Activated naive CD8-positive, alpha-beta T cell treated with anti-CD3 and anti-CD28 coated beads, Interleukin-2, amount 50 U/mL, for 16 hours (primary cell): Measurements from ENCODE around the gene SHLD3.
A peak's percentile ranks its signal among the peaks of the same experiment; 100 is the strongest.
"Not testable (repeated sequence)": the region's sequence is repeated elsewhere in the genome, so short reads cannot be mapped to it uniquely, and the experiment has no call there.

Experiments used
- DNase-seq: peaks from one replicate; pipeline ENCODE4 v3.0.0-alpha.2; 2020; ENCODE audit warnings: low read depth, low spot score

Gene SHLD3, protein sequence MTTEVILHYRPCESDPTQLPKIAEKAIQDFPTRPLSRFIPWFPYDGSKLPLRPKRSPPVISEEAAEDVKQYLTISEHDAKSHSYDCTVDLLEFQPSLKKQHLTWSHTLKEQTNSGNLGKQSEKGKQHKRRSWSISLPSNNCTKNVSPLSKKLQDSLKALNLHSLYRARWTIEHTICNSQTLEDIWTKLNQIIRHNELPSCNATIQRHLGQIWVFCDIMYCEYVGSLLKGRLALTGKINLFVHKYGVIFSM

DNA sequence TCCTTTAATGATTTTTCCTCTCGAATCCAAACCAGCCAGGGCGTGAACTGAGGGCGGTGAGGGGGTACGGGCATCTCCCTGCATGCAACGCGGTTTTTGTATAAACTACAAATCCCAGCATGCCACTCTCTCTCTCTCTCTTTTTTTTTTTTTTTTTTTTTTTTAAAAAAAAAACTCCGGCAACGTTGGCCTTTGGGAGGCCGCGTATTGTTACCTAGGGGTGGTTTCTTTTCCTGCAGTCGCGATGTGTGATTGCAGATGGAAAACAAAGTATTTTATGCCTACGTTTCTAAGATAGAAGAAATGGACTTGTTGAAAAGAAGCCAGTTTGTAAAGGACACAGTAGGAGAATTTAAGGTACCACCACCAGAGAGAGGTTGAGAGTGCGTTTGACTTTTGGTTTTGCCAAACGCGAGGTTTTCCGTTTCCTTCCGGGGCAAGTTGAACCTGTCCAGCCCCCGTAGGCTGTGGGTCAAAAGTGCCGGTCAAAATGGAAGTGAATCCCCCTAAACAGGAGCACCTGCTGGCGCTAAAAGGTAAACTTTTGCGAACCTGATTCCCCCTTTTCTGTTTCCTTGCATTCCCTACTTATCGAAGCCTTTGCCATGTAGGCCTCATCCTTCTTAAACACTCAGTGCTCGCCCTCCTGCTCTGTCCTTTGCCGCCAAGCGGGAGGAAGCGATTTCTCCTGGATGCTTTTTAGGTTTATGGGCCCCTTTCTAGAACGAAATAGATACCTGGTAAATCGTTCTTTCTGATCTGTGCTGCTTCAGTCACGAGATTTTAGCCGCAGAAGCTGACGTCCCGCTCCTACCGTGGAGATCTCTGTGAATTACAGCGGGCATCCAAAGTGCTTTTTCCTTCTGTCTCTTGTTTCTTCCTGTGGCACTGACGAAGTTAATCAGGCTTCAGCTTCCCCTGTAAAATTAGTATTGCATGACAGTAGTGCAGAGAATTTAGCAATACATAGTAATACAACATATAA, at the start of gene SHLD3, which contains the start of gene TRAPPC13:
SHLD3 (plus strand) TSS at position 457 of the 985 bp plus-strand sequence. CDS start 4,561 bp downstream, outside the sequence.
TRAPPC13 (plus strand) TSS at position 457 of the 985 bp plus-strand sequence; CDS start at position 491, 34 bp downstream.
- peak; percentile 48 for DNase-seq

DNA sequence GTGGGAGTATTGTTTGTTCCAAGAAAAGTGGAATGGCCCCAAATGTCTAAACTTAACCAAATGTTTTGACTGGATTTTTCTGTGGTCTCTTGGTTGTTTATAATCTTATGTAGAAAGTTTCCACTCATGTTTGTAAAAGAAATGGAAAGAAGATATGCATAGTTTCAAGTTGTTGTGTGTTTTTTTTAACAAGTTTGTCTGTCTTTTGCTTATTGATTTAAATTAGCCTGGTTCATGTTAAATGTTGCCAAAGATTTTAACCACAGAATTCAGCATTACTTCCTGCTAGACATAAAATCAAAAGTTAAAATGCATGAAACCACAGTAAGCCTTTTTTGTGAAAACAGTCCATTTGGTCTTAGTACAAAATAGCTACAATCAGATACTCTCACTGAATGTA, 47.7 kb upstream of the SHLD3 start:
- no peak for DNase-seq

- DNase-seq: no peak
Measured at GRCh38 chr5:65588694-65589093, 36.1 kb upstream of the SHLD3 start.

GRCh38 chr5:65601761-65602160, 23.1 kb upstream of the SHLD3 start:
- DNase-seq: not testable (repeated sequence)

DNA sequence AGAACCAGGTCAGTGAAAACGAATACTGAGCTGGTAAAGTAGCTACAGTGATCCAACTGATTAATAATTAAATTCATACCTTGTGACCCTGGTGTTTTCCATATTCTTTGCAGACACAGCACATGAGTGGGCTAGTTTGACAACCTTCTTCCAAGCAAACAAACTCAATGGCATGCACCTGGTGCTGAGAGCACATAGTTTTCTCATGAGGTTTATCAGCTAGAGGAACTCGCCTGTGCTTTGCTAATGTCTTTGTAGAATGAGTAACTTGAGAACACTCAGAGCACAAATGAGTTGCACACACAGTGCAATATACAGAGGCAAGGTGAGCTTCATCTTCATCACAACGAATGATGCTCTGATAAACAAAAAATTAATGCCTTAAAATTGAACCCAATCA, 13.3 kb upstream of the SHLD3 start:
- no peak for DNase-seq

GRCh38 chr5:65612298-65612907, 12.4 kb upstream of the SHLD3 start:
- no peak for DNase-seq

DNA sequence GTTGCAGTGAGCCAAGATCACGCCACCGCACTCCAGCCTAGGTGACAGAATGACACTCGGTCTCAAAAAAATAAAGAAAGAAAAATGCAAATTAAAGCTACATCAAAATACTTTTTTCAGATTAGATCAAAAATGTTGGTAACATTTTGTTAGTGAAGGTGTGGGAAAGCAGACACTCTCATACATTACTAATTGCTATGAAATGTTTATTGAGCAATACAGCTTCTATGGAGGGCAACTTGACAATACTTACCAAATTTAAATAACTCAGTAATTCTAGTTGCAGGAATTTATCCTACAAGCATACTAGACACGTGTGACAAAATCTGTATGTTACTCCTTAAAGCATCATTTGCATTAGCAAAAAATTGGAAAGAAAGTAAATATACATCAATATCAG, 4.8 kb upstream of the SHLD3 start:
- no peak for DNase-seq

GRCh38 chr5:65621961-65622360, 2.9 kb upstream of the SHLD3 start:
- DNase-seq: not testable (repeated sequence)

DNA sequence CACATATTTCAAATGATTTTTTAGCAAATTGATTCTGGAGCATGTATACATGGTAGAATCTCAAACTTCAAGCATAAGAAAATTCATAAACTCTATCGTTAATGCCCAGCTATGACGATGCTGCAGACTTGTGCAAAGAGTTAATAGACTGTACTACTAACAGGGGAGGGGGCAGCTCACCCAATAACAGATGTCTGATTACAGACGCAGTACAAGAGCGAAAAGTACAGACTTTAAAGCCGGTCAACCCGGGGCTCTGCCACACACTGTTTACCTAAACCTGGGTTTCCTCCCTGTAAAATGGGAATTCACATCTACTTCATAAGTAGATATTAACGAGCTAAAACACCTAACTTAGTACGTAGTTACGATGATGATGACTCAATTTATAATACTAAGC, 1.3 kb upstream of the SHLD3 start:
- no peak for DNase-seq

DNA sequence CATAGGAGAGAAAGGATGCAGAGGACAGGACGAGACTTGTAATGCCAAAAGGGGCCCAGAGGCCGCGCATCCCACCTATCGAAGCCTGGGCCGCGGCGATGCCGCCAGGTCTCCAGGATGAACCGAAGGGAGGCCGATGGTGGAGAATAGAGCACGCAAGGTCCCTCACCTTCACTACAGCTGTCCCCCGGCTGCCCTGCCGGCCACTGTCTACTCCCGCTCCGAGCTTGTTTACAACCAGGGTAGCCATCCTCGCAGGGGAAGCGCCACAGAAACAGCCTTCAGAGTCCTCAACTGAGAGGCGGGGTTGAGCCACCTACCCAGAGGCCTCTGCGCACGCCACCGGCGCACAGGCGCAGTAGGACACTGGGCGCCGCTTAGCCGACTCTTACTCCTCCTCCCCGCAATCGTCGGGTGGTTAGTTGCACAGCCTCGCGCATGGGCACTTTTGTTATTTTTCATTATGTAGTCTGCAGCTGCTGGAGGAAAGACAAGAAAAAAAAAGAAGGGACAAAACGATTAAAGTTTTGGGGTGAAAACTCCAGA, 729 bp upstream of the SHLD3 start, which contains the start of gene TRIM23:
TRIM23 (minus strand) TSS at position 309 of the 546 bp plus-strand sequence; CDS start at position 250, 59 bp downstream.
- DNase-seq: peak; percentile 77

- DNase-seq: no peak
Measured at GRCh38 chr5:65625743-65626142, 916 bp downstream of the SHLD3 start.

- DNase-seq: no peak
Measured at GRCh38 chr5:65630981-65631380, 6.2 kb downstream of the SHLD3 start.

- DNase-seq: no peak
Measured at GRCh38 chr5:65640240-65640639, 15.4 kb downstream of the SHLD3 start.

GRCh38 chr5:65646938-65647337, 22.1 kb downstream of the SHLD3 start:
- no peak for DNase-seq

- no peak for DNase-seq
Measured at GRCh38 chr5:65647941-65648340, 23.1 kb downstream of the SHLD3 start.

GRCh38 chr5:65651144-65651543, 26.3 kb downstream of the SHLD3 start:
- no peak for DNase-seq

DNA sequence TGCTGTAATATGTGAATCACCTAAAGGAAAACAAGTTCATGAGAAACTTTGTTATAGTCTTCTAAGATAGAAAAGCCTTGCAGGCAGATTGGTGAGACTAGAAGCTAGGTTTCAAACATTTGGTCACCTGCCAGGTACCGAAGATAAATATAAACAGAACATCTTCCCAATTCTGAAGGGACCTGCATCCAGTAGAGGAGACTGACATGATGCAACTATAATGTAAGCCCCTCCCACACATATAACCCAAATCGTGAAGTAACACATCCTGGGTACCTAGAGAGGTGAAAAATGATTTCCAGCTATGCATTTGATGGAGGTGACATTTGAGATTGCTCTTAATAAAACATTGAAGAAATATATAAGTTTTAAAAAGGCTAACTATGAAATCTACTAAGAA, 29.9 kb downstream of the SHLD3 start:
- DNase-seq: no peak

DNA sequence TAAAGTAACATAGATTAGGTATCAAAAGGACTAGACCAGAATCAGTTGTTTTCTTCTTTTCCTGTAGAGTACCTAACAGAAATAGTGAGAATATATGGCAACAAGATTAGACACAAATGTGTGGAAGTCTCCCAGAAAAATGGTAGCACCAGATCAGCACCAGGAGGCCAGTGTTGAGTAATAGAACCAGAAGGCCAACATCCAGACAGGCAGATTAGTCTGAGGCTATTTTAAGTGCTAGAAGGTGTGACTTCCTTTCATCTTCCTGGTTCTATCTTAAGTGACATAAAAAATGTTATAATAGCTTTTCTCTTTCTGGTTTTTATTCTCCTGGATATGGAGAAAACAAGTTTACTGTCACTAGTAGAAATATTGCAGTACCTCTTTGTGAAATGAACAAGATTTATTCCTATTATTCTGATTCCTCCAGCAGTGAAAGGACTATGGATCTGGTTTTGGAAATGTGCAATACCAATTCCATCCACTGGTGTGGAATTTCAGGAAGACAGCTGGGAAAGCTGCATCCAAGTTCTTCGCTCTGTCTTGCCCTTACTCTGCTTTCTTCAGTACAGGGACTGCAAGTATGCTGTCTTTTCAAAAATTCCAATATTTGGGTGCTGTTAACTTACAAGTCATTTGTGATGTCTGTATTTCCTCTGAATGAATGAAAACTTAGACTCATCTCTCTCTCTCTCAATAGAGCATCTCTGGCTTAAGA, 39.1 kb downstream of the SHLD3 start:
- DNase-seq: no peak

GRCh38 chr5:65668696-65669095, 43.9 kb downstream of the SHLD3 start:
- no peak for DNase-seq

- no peak for DNase-seq
Measured at GRCh38 chr5:65672796-65673195, 48.0 kb downstream of the SHLD3 start.

DNA sequence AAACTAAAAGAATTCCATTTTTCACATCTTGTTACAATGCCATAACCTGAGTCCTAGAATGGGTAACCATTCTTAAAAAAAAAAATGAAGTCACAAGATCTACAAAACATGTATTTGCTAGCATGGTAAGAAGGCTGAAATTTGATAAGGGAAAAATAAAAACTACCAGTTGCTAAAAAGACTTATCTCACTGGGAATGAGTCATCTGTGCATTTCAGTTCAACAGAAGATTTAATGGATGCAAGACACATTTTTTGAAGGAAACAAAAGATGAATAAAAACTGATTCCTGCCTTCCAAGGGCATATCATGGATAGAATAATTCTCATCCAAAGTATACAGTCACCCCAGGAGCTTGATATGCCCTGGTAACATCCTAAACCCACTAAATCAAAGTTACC, 49.9 kb downstream of the SHLD3 start:
- no peak for DNase-seq
